Common myeloid progenitor, CD34-positive (primary cell): ENCODE data around the gene GPR87.
A peak's percentile ranks its signal among the peaks of the same experiment; 100 is the strongest.

Source experiments
- CTCF ChIA-PET: fragments of 350-600 bp; sonication (Branson Sonifier 250); formaldehyde crosslinking; loops from one replicate; lab custom pipeline; 2021; ENCODE audit warnings: antibody characterized with exemption; lab: Charles Lee
- POLR2A ChIA-PET: fragments of 350-600 bp; sonication (Branson Sonifier 250); formaldehyde crosslinking; loops from one replicate; lab custom pipeline; 2021; ENCODE audit warnings: antibody characterized with exemption; lab: Charles Lee
- DNase-seq, 3 donors: peaks; one replicate each; pipeline versions ENCODE4 v3.0.0 to v3.0.0-alpha.2; 2013
- H3K27ac ChIP-seq, 2 experiments: 1 replicate in 1 of 2; 2 replicates in 1 of 2; pipeline ENCODE4 v1.7.0; 2013; ENCODE audit warnings: inconsistent platforms in 2 of 2, low read length in 2 of 2, mild to moderate bottlenecking in 2 of 2, low read depth in 1 of 2, moderate library complexity in 1 of 2; ENCODE audit not compliant: severe bottlenecking in 2 of 2, insufficient read depth in 1 of 2, poor library complexity in 1 of 2
- H3K27me3 ChIP-seq, 5 experiments: replicated peaks in 2 of 5; 1 replicate in 3 of 5; 2 replicates in 2 of 5; pipeline versions ENCODE4 v1.6.1 to v1.7.0; 2013; ENCODE audit warnings: low read length in 4 of 5, mild to moderate bottlenecking in 2 of 5, moderate library complexity in 2 of 5, inconsistent platforms in 1 of 5; ENCODE audit not compliant: insufficient read depth in 5 of 5, control insufficient read depth in 4 of 5
- H3K36me3 ChIP-seq, 4 experiments: 1 replicate in 2 of 4; 2 replicates in 2 of 4; pipeline versions ENCODE4 v1.6.1 to v1.7.0; 2013; ENCODE audit warnings: low read length in 3 of 4, control low read depth in 1 of 4, mild to moderate bottlenecking in 1 of 4; ENCODE audit not compliant: control insufficient read depth in 4 of 4, insufficient read depth in 4 of 4
- H3K4me1 ChIP-seq, 4 experiments: 1 replicate in 3 of 4; 2 replicates in 1 of 4; pipeline versions ENCODE4 v1.6.1 to v1.7.1; 2013; ENCODE audit warnings: low read length in 3 of 4, mild to moderate bottlenecking in 3 of 4, control low read depth in 1 of 4, inconsistent platforms in 1 of 4, moderate library complexity in 1 of 4; ENCODE audit not compliant: control insufficient read depth in 4 of 4, insufficient read depth in 4 of 4; ENCODE audit errors: control extremely low read depth in 1 of 4
- H3K4me3 ChIP-seq, 7 experiments: 1 replicate in 4 of 7; 2 replicates in 3 of 7; pipeline versions ENCODE4 v1.5.1 to v1.7.0; 2013; ENCODE audit warnings: mild to moderate bottlenecking in 7 of 7, low read length in 6 of 7, moderate library complexity in 6 of 7, inconsistent platforms in 2 of 7, low read depth in 2 of 7, control low read depth in 1 of 7; ENCODE audit not compliant: insufficient read depth in 4 of 7, control insufficient read depth in 1 of 7; ENCODE audit errors: extremely low read depth in 1 of 7
- H3K9me3 ChIP-seq, 5 experiments: 1 replicate in 4 of 5; 2 replicates in 1 of 5; pipeline versions ENCODE4 v1.6.1 to v1.7.1; 2013; ENCODE audit warnings: low read length in 4 of 5, mild to moderate bottlenecking in 2 of 5, inconsistent platforms in 1 of 5, low read depth in 1 of 5, moderate library complexity in 1 of 5; ENCODE audit not compliant: control insufficient read depth in 4 of 5, insufficient read depth in 2 of 5; ENCODE audit errors: control extremely low read depth in 1 of 5
- WGBS: methylation state at CpG from one replicate; pipeline ENCODE4 v1.1.5; 2013; ENCODE audit not compliant: insufficient coverage; 5-methylcytosine and 5-hydroxymethylcytosine counted together

Gene GPR87

DNA sequence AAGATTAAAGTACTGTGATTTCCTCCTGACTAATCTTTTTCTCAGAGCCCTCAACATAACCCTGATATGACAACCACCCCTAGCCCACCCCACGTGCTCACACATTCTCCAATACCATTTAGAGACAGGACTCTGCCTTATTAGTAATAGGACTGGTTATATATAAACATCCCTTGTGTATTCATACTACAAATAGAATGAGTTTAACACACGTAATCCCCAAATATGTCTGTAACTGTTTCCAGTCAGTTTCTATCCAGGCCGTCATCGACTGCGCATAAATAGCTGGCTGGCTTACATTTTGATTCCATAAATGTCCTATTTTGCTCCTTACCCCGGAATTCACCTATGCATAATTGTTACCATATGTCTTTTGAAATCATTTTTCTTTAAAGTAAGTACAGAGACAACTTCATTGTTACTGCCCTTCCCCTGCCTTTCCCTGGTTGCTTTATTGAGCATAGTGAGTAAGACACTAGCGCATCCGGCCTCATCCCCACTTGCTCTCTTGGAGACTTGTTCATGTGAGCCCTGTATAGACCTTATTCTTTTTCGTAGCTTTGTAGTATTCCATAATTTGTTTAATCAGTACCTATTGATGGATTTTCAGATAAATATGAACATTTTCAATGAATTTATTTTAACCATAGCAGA, 34.8 kb downstream of the GPR87 start:
- no peaks in the 10 kb centered on the region for H3K9me3 ChIP-seq
- no peak overlapping the region for H3K27ac ChIP-seq
- H3K4me1 ChIP-seq: peaks cover 34 to 62% (median 49%) of the 10 kb centered on the region in 4 experiments
- WGBS: 98% methylated on average over 5 of the region's 9 CpGs
- ChIA-PET CTCF (interaction anchor here (0.7 to 6.3 kb wide), 15 partner anchors 10 to 851 kb away, joined by 3 to 227 read pairs (median 5); no protein-coding TSS in a partner anchor), POLR2A (no interaction called here)
- H3K27me3 ChIP-seq: no peaks in the 10 kb centered on the region
- no peak overlapping the region for H3K4me3 ChIP-seq
- peaks cover 0 to 3% (median under 1%) of the 10 kb centered on the region in 4 experiments for H3K36me3 ChIP-seq
- DNase-seq: no peak

DNA sequence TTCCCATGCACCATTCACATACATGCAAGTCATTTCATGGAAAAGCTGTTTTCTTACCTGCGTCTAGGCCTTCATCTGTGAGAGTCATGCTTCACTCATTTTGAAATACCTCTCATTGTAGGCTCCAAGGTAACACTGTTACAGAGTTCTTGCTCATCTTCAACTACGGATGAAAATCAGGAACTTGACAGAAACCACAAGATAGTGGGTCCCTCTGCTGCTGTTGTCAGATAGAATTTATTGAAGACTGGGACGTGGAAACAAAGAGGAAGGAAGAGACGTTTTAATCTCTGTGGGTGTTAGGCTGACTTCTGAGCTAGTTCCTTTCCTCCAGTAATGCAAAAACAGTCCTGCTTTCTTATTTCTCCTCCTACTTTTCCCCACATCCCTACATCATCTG, 38.4 kb downstream of the GPR87 start, which contains the start of gene P2RY14:
P2RY14 (minus strand) TSS at position 313 of the 400 bp plus-strand sequence. CDS start 64,226 bp downstream, outside the sequence.
- Histone ChIP-seq H3K9me3 (no peaks in the 10 kb centered on the region), H3K27me3 (no peaks in the 10 kb centered on the region), H3K4me1 (peaks cover 37 to 72% (median 56%) of the 10 kb centered on the region in 4 experiments), H3K36me3 (peaks cover 0 to 3% (median under 1%) of the 10 kb centered on the region in 4 experiments), H3K27ac (peak within 1 kb of the TSS; percentile 20 to 67), H3K4me3 (peak within 1 kb of the TSS in 5 of 7 experiments; percentile 4 to 48 (median 35))
- POLR2A ChIA-PET: interaction anchor here (0.6 to 0.8 kb wide), 2 partner anchors 12 to 51 kb away, joined by 3 to 4 read pairs; no protein-coding TSS in a partner anchor
- WGBS: 22% methylated on average over 1 of the region's 4 CpGs
- peak; percentile 65 to 89 (median 83) for DNase-seq
- CTCF ChIA-PET: interaction anchor here (1.1 to 6.3 kb wide), 10 partner anchors 10 to 585 kb away, joined by 3 to 227 read pairs (median 5); no protein-coding TSS in a partner anchor

DNA sequence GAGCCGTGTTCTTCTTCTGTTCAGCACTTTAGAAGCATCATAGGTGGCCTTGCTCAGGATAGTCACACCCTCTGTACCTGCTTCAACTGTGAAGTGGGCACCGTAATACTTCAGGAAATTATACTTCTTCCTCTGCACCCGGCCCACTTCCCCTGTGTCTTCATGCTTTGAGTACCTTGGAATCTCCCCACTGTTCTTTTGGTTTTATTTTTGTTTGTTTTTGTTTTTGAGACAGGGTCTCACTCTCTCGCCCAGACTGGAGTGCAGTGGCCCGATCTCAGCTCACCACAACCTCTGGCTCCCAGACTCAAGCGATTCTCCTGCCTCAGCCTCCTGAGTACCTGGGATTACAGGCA, 40.0 kb downstream of the GPR87 start:
- Histone ChIP-seq H3K27me3 (no peaks in the 10 kb centered on the region), H3K4me3 (peak overlapping the region in 2 of 7 experiments; percentile 31 to 35), H3K4me1 (peaks cover 36 to 68% (median 53%) of the 10 kb centered on the region in 4 experiments), H3K36me3 (peaks cover 0 to 5% (median 1%) of the 10 kb centered on the region in 4 experiments), H3K27ac (peak overlapping the region in 1 of 2 experiments; percentile 59), H3K9me3 (no peaks in the 10 kb centered on the region)
- POLR2A ChIA-PET: interaction anchor here (1.2 kb wide), 1 partner anchor 19 kb away, joined by 3 read pairs; no protein-coding TSS in a partner anchor
- CTCF ChIA-PET: interaction anchor here (0.6 to 1.1 kb wide), 2 partner anchors 51 to 57 kb away, joined by 3 read pairs; no protein-coding TSS in a partner anchor
- WGBS: 67% methylated on average over 4 of the region's 6 CpGs
- DNase-seq: peak in 2 of 3 donors; percentile 69 to 73

DNA sequence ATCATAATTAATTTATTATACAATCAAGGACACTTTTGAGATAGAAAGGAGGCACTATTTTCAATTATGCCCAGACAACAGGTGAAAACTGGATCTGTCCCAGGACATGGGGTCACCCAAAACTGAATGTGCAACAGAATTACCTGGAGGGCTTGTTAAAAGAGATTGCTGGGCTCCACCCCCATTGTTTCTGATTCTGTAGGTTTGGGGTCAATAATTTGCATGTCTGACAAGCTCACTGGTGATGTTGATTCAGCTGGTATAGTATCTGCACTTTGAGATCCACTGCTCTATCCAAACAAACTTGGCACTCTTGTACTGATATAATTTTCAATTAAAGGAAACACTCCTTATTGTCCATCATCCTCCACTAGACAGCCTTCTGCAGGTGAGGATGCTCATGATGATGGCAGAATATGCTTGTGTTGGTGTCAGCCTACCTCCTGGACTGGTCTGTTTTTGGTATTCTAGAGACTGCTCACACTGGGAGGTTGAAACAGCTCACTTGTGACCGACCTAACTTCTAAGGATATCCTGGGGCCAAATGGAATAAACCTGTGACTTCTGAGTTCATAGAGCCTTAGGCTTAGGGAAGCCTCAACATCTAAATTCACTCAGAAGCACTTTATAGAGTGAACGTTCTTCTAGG, 40.5 kb downstream of the GPR87 start:
- peak overlapping the region in 1 of 2 experiments; percentile 59 for H3K27ac ChIP-seq
- no peaks in the 10 kb centered on the region for H3K27me3 ChIP-seq
- WGBS: 47% methylated on average over 2 of the region's 2 CpGs
- no peaks in the 10 kb centered on the region for H3K9me3 ChIP-seq
- H3K4me3 ChIP-seq: peak overlapping the region in 2 of 7 experiments; percentile 31 to 35
- POLR2A ChIA-PET: interaction anchor here (0.7 to 1.2 kb wide), 2 partner anchors 18 to 48 kb away, joined by 3 read pairs; no protein-coding TSS in a partner anchor
- peaks cover 36 to 68% (median 53%) of the 10 kb centered on the region in 4 experiments for H3K4me1 ChIP-seq
- CTCF ChIA-PET: interaction anchor here (0.6 to 1.6 kb wide), 7 partner anchors 9 to 109 kb away, joined by 3 to 7 read pairs (median 3); no protein-coding TSS in a partner anchor
- no peak for DNase-seq
- peaks cover 0 to 5% (median 1%) of the 10 kb centered on the region in 4 experiments for H3K36me3 ChIP-seq

DNA sequence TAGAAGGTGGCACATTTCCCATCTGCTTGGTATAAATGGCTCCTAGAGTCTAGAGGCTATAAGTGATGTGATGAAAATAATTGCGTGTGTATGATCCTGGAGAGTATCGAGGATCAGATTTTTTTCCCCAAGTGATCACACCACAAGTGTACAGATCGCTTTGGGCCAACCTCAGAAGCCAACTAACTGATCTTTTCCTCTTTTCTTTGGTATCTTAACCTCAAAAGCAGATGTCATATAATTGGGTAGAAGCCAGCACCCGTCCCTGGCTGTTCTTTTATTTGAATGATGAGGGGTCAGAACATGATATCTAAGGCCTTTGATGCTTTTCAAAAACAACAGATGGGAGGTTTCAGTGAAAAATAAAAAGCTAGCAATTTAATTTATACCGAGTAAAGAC, 41.5 kb downstream of the GPR87 start:
- ChIA-PET POLR2A (no interaction called here), CTCF (interaction anchor here (0.9 to 1.6 kb wide), 7 partner anchors 8 to 107 kb away, joined by 3 to 7 read pairs (median 5); no protein-coding TSS in a partner anchor)
- no peaks in the 10 kb centered on the region for H3K9me3 ChIP-seq
- peak in 2 of 3 donors; percentile 56 to 59 for DNase-seq
- H3K4me1 ChIP-seq: peaks cover 34 to 61% (median 49%) of the 10 kb centered on the region in 4 experiments
- no peaks in the 10 kb centered on the region for H3K27me3 ChIP-seq
- 50% methylated on average over 2 of the region's 5 CpGs for WGBS
- H3K36me3 ChIP-seq: peaks cover 0 to 4% (median 0%) of the 10 kb centered on the region in 4 experiments
- H3K4me3 ChIP-seq: no peak overlapping the region
- no peak overlapping the region for H3K27ac ChIP-seq

DNA sequence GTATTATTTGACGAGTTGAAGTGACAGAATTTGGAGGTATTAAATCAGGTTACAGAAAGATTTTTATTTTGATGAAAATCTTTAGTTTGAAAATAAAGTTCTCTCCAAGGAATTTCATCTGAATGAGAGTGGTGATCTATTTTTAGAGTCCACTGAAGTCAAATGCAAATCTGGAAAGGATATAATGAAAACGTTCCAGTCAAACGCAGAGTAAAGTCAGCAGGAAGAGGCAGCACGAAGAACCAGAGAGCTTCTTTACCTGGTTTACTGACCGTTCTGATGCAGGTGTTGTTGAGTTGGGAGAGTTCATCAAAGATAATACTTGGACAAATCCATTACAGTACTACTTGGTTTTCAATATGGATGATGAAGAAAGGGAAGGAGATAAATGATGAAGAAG, 47.0 kb downstream of the GPR87 start:
- Histone ChIP-seq H3K36me3 (peaks cover 0 to 8% (median 0%) of the 10 kb centered on the region in 4 experiments), H3K4me1 (peaks cover 16 to 42% (median 37%) of the 10 kb centered on the region in 4 experiments), H3K9me3 (no peaks in the 10 kb centered on the region), H3K4me3 (no peak overlapping the region), H3K27ac (no peak overlapping the region), H3K27me3 (no peaks in the 10 kb centered on the region)
- ChIA-PET CTCF (interaction anchor here (0.9 to 1.1 kb wide), 2 partner anchors 10 to 98 kb away, joined by 3 to 5 read pairs; no protein-coding TSS in a partner anchor), POLR2A (no interaction called here)
- DNase-seq: no peak
- 100% methylated on average over 1 of the region's 5 CpGs for WGBS
